ENCODE data around the gene REV1.
"Not testable (repeated sequence)": the region's sequence is repeated elsewhere in the genome, so short reads cannot be mapped to it uniquely, and the experiment has no call there.

The REV1 gene

GRCh38 chr2:99470957-99471356 lies 18.9 kb downstream of the REV1 start:
- no peaks in the 10 kb centered on the region; the same call in 1 of the 2 replicates for H3K36me3 ChIP-seq (ENCODE audit: control insufficient read depth, insufficient read depth, low read length)
- no peak overlapping the region for H3K4me3 ChIP-seq (replicated peaks; ENCODE audit: low read depth, low read length)
- H3K27me3 ChIP-seq (replicated peaks; ENCODE audit: control insufficient read depth, insufficient read depth, low read length), result no peaks in the 10 kb centered on the region
- no peak for TF ChIP-seq CTCF (IDR thresholded peaks at IDR 0.05; ENCODE audit: insufficient read depth, low read length, poor library complexity, severe bottlenecking)
- DNase-seq (ENCODE audit: extremely low read depth, insufficient read length), result no peak

DNA sequence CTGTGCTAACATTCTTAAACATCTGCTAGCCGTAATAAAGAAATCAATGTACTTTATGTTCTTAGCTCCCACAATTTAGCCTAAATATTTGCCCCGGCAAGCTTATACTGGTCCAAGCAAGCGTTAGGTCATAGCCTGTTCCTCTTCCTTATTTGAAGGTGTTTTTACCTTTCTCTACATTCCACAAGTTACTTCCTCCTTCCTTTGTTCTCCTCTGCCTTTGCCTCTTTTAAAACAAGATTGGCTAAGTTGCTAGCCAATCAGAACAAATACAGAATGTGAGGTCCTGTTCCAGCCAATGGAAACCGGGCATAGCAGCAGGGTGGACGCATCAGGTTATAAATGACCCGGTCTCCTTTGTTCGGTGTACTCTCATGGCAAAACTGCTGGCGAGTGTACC lies 19.4 kb downstream of the REV1 start:
- H3K4me3 ChIP-seq (replicated peaks; ENCODE audit: low read depth, low read length); H3K36me3 ChIP-seq (ENCODE audit: control insufficient read depth, insufficient read depth, low read length); DNase-seq (ENCODE audit: extremely low read depth, insufficient read length); H3K27me3 ChIP-seq (replicated peaks; ENCODE audit: control insufficient read depth, insufficient read depth, low read length): not testable (repeated sequence)

DNA sequence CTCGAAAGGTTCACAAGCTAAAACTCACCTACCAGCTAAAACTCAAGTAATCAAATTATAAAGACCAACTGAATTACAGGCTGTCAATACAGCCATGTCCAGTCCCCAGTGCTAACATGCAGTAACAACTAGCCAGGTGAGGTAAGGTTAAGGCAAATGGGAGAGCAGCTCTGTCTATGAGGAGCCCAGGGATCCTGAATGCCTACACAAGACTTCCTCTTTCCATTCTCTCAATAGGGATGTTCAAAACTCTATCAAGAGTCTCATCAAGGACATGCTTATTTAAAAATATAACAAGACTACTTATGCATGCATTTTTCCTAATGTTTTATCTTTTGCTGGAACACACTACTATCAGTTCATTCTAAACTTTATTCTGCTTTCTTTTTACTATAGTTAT lies 20.4 kb downstream of the REV1 start:
- H3K36me3 ChIP-seq (ENCODE audit: control insufficient read depth, insufficient read depth, low read length), result no peaks in the 10 kb centered on the region; the same call in 1 of the 2 replicates
- no peak for TF ChIP-seq CTCF (IDR thresholded peaks at IDR 0.05; ENCODE audit: insufficient read depth, low read length, poor library complexity, severe bottlenecking)
- no peaks in the 10 kb centered on the region for H3K27me3 ChIP-seq (replicated peaks; ENCODE audit: control insufficient read depth, insufficient read depth, low read length)
- no peak overlapping the region for H3K4me3 ChIP-seq (replicated peaks; ENCODE audit: low read depth, low read length)
- DNase-seq (ENCODE audit: extremely low read depth, insufficient read length), result no peak

GRCh38 chr2:99468155-99468554 lies 21.7 kb downstream of the REV1 start:
- H3K36me3 ChIP-seq (ENCODE audit: control insufficient read depth, insufficient read depth, low read length), result no peaks in the 10 kb centered on the region; the same call in 1 of the 2 replicates
- H3K4me3 ChIP-seq (replicated peaks; ENCODE audit: low read depth, low read length), result no peak overlapping the region
- H3K27me3 ChIP-seq (replicated peaks; ENCODE audit: control insufficient read depth, insufficient read depth, low read length), result no peaks in the 10 kb centered on the region
- no peak for TF ChIP-seq CTCF (IDR thresholded peaks at IDR 0.05; ENCODE audit: insufficient read depth, low read length, poor library complexity, severe bottlenecking)
- DNase-seq (ENCODE audit: extremely low read depth, insufficient read length), result no peak

- no peak overlapping the region for H3K4me3 ChIP-seq (replicated peaks; ENCODE audit: low read depth, low read length)
- no peak for DNase-seq (ENCODE audit: extremely low read depth, insufficient read length)
- H3K36me3 ChIP-seq (ENCODE audit: control insufficient read depth, insufficient read depth, low read length), result no peaks in the 10 kb centered on the region; the same call in 1 of the 2 replicates
- H3K27me3 ChIP-seq (replicated peaks; ENCODE audit: control insufficient read depth, insufficient read depth, low read length), result no peaks in the 10 kb centered on the region
- no peak for TF ChIP-seq CTCF (IDR thresholded peaks at IDR 0.05; ENCODE audit: insufficient read depth, low read length, poor library complexity, severe bottlenecking)
Observed at GRCh38 chr2:99467390-99467789, 22.4 kb downstream of the REV1 start.

- Histone ChIP-seq H3K36me3 (ENCODE audit: control insufficient read depth, insufficient read depth, low read length) (no peaks in the 10 kb centered on the region; the same call in none of the 2 replicates), H3K4me3 (replicated peaks; ENCODE audit: low read depth, low read length) (no peak overlapping the region), H3K27me3 (replicated peaks; ENCODE audit: control insufficient read depth, insufficient read depth, low read length) (no peaks in the 10 kb centered on the region)
- no peak for TF ChIP-seq CTCF (IDR thresholded peaks at IDR 0.05; ENCODE audit: insufficient read depth, low read length, poor library complexity, severe bottlenecking)
- DNase-seq (ENCODE audit: extremely low read depth, insufficient read length), result no peak
Observed at GRCh38 chr2:99461828-99462483, 27.9 kb downstream of the REV1 start.

Data from GM06990 (cell line).